Suprapubic skin (tissue), 4 donors: ENCODE data around the gene C10orf105. TPM values are rescaled to one million over a fixed set of nuclear protein-coding genes. Genes with fewer than 3 reads are reported as not detected.

ENCODE experiments used
- DNase-seq, 2 donors: peaks; one replicate each; pipeline ENCODE4 v3.0.0-alpha.2; 2019; ENCODE audit warnings: low spot score in 2 of 2
- H3K27ac ChIP-seq: fragments of 200-600 bp; sonication (generic); one replicate; pipeline ENCODE4 v1.5.1; 2019
- H3K27me3 ChIP-seq: fragments of 200-600 bp; sonication (generic); one replicate; pipeline ENCODE4 v1.5.1; 2019
- H3K36me3 ChIP-seq: fragments of 200-600 bp; sonication (generic); one replicate; pipeline ENCODE4 v1.5.1; 2019
- H3K4me1 ChIP-seq: fragments of 200-600 bp; sonication (generic); one replicate; pipeline ENCODE4 v1.5.1; 2019
- H3K4me3 ChIP-seq: fragments of 200-600 bp; sonication (generic); one replicate; pipeline ENCODE4 v1.5.1; 2019; ENCODE audit warnings: mild to moderate bottlenecking
- H3K9me3 ChIP-seq: fragments of 200-600 bp; sonication (generic); one replicate; pipeline ENCODE4 v1.5.1; 2019
- CTCF ChIP-seq, 2 donors: fragments of 200-600 bp in 1 of 2; fragments of 450-650 bp in 1 of 2; sonication (generic) in 1 of 2; IDR thresholded peaks; one replicate each; pipeline ENCODE4 v1.5.1; 2016 to 2019; ENCODE audit warnings: antibody characterized with exemption in 2 of 2, mild to moderate bottlenecking in 1 of 2, moderate library complexity in 1 of 2
- EP300 ChIP-seq: sonication (generic); formaldehyde crosslinking; IDR thresholded peaks from one replicate; pipeline ENCODE4 v1.6.1; 2017; ENCODE audit warnings: antibody characterized with exemption
- POLR2A ChIP-seq, 2 donors: fragments of 450-650 bp; IDR thresholded peaks; one replicate each; pipeline ENCODE4 v1.6.1; 2017; ENCODE audit warnings: antibody characterized with exemption in 2 of 2, mild to moderate bottlenecking in 2 of 2, moderate library complexity in 2 of 2
- POLR2AphosphoS5 ChIP-seq, 3 donors: sonication (generic); formaldehyde crosslinking; IDR thresholded peaks; one replicate each; pipeline ENCODE4 v1.6.1; 2017; ENCODE audit warnings: antibody characterized with exemption in 3 of 3
- WGBS: methylation state at CpG from one replicate; pipeline ENCODE4 v1.1.5; 2018; 5-methylcytosine and 5-hydroxymethylcytosine counted together
- total RNA-seq, 4 donors: library from RNA; depleted of rRNA; stranded (reverse); fragments of >200 nt; gene quantifications; one replicate each; pipeline ENCODE4 v1.1.0, GENCODE V29; 2016

Gene C10orf105
- total RNA-seq, 4 donors from 2014 or later, result 0.17 to 0.48 TPM; not detected in 2

GRCh38 chr10:71749396-71749795, 29.8 kb upstream of the C10orf105 start:
- Histone ChIP-seq H3K4me1 (peaks cover 58% of the 10 kb centered on the region), H3K27ac (peak overlapping the region; percentile 64), H3K4me3 (no peak overlapping the region), H3K9me3 (no peaks in the 10 kb centered on the region), H3K36me3 (peaks cover 40% of the 10 kb centered on the region), H3K27me3 (no peaks in the 10 kb centered on the region)
- WGBS, result 88% methylated on average over 1 of the region's 4 CpGs
- TF ChIP-seq EP300 (no peak), CTCF (IDR thresholded peaks at IDR 0.05) (no peak), POLR2A (IDR thresholded peaks at IDR 0.05) (no peak), POLR2AphosphoS5 (IDR thresholded peaks at IDR 0.05) (no peak)
- DNase-seq, result no peak

- Histone ChIP-seq H3K4me1 (peaks cover 56% of the 10 kb centered on the region), H3K27ac (peak overlapping the region; percentile 64), H3K36me3 (peaks cover 38% of the 10 kb centered on the region), H3K4me3 (no peak overlapping the region), H3K27me3 (no peaks in the 10 kb centered on the region), H3K9me3 (no peaks in the 10 kb centered on the region)
- TF ChIP-seq POLR2A (IDR thresholded peaks at IDR 0.05), result no peak
- no peak for TF ChIP-seq CTCF (IDR thresholded peaks at IDR 0.05)
- TF ChIP-seq EP300, result no peak
- no peak for TF ChIP-seq POLR2AphosphoS5 (IDR thresholded peaks at IDR 0.05)
- WGBS, result 22% methylated on average over 14 of the region's 15 CpGs
- DNase-seq, result no peak
Measured at GRCh38 chr10:71748671-71749191, 29.2 kb upstream of the C10orf105 start.

DNA sequence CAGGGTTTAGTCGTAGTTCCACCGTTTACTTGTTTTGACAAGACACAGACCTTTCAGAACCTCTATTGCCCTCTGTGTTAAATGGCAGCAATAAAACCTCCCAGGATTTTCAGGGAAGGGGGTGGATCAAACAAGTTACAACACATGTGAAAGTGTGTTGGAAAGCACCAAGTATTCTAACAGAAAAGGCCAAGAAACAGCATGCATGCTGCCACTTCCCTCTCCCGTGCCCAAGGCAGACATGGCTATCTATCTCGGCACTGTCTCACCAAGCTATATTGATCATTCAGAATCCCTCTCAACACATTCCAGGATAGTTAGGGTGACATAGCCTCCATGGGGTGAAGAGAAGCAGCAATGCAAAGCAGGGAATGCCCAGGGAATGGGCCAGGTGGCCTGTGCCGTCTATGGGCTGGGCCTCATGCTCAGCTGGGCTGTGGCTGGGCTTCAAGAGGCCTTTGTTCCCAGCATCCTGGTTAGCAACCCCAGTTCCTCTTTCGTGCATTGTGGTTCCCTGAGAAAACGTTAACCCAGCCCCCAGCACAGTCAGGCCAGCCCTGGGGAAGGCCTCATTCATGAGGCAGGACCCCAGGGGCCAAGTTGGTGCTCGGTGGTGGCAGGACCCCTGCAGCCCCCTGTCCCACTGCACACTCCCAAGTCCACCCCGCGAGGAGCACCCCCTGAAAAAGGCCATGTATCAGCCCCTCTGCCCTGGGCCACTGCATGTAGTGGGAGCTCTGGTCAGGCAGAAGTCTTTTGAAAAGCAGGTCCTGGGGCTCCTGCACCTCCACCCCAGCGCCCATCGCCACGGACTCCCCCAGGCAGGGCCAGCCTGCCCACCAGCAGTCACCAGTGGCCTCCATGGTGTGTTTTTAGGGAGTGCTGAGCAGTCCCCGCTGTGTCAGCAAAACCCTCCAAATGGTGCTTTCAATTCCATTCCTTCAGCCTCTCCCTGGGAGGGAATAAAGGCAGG, 28.3 kb upstream of the C10orf105 start:
- no peak for TF ChIP-seq POLR2A (IDR thresholded peaks at IDR 0.05)
- no peak for TF ChIP-seq CTCF (IDR thresholded peaks at IDR 0.05)
- TF ChIP-seq EP300, result no peak
- TF ChIP-seq POLR2AphosphoS5 (IDR thresholded peaks at IDR 0.05), result no peak
- H3K4me3 ChIP-seq, result no peak overlapping the region
- H3K4me1 ChIP-seq, result peaks cover 63% of the 10 kb centered on the region
- no peak for DNase-seq
- H3K36me3 ChIP-seq, result peaks cover 30% of the 10 kb centered on the region
- H3K27me3 ChIP-seq, result no peaks in the 10 kb centered on the region
- peak overlapping the region; percentile 64 for H3K27ac ChIP-seq
- 62% methylated on average over 11 of the region's 14 CpGs for WGBS
- H3K9me3 ChIP-seq, result no peaks in the 10 kb centered on the region

DNA sequence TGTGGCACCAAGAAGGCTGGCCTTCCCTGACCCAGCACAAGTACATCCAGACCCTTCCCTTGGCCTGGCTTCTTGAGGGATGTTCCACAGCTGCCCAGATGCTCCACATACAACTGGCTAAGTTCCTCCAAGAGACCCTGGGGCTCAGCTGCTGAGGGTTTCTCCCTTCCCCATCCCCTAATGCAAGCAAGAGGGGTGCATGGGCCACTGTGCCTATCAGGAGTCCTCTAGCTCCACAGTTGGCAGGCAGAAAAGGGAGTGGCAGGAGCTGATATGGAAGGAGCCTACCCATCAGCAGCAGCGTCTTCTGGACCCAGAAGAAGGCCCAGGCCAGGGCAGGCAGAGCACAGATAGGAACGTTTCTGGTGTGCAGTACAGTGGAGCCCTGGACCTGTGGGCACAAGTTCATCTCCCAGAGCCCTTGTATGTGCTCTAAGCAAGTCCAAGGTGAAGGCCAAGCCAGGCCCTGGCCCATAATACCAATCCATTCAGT, 27.5 kb upstream of the C10orf105 start:
- 50% methylated on average over 1 of the region's 2 CpGs for WGBS
- peaks cover 71% of the 10 kb centered on the region for H3K4me1 ChIP-seq
- H3K9me3 ChIP-seq, result no peaks in the 10 kb centered on the region
- no peak overlapping the region for H3K4me3 ChIP-seq
- no peaks in the 10 kb centered on the region for H3K27me3 ChIP-seq
- peak overlapping the region; percentile 64 for H3K27ac ChIP-seq
- H3K36me3 ChIP-seq, result peaks cover 24% of the 10 kb centered on the region
- DNase-seq, result no peak
- TF ChIP-seq POLR2A (IDR thresholded peaks at IDR 0.05), result no peak

- Histone ChIP-seq H3K4me1 (peaks cover 76% of the 10 kb centered on the region), H3K27me3 (no peaks in the 10 kb centered on the region), H3K9me3 (no peaks in the 10 kb centered on the region), H3K4me3 (no peak overlapping the region), H3K36me3 (peaks cover 18% of the 10 kb centered on the region), H3K27ac (no peak overlapping the region)
- no peak for DNase-seq
- no peak for TF ChIP-seq POLR2A (IDR thresholded peaks at IDR 0.05)
- no peak for TF ChIP-seq CTCF (IDR thresholded peaks at IDR 0.05)
- TF ChIP-seq POLR2AphosphoS5 (IDR thresholded peaks at IDR 0.05), result no peak
- TF ChIP-seq EP300, result no peak
- 66% methylated on average over 12 of the region's 13 CpGs for WGBS
Measured at GRCh38 chr10:71746344-71747037, 26.9 kb upstream of the C10orf105 start.
